OCI-LY1 (cell line): Measurements from ENCODE around the gene ACCS.

Experiments used
- H2AFZ ChIP-seq: fragments of 200-600 bp; sonication (generic), shearing (Covaris generic); 2 replicates; pipeline ENCODE4 v1.6.0; 2014; ENCODE audit warnings: antibody characterized with exemption, mild to moderate bottlenecking, low read length
- H3F3A ChIP-seq: fragments of 200-600 bp; sonication (generic), shearing (Covaris generic); 2 replicates; pipeline ENCODE4 v1.6.0; 2014; ENCODE audit warnings: mild to moderate bottlenecking, antibody characterized with exemption, low read length, moderate library complexity; ENCODE audit not compliant: insufficient read depth
- H3K27ac ChIP-seq: fragments of 200-600 bp; sonication (generic); 2 replicates; pipeline ENCODE4 v1.5.1; 2014; ENCODE audit warnings: low read length, mixed run types, mild to moderate bottlenecking, low read depth; ENCODE audit not compliant: poor library complexity, severe bottlenecking
- H3K27me3 ChIP-seq: fragments of 200-600 bp; sonication (generic); 2 replicates; pipeline ENCODE4 v1.6.0; 2014; ENCODE audit warnings: antibody characterized with exemption, mild to moderate bottlenecking, low read length, moderate library complexity; ENCODE audit not compliant: insufficient read depth
- H3K36me3 ChIP-seq: fragments of 200-600 bp; sonication (generic); 2 replicates; pipeline ENCODE4 v1.6.1; 2014; ENCODE audit warnings: mild to moderate bottlenecking, antibody characterized with exemption, low read length, moderate library complexity, mixed read lengths; ENCODE audit not compliant: insufficient read depth
- H3K4me1 ChIP-seq: fragments of 200-600 bp; sonication (generic); 2 replicates; pipeline ENCODE4 v1.5.1; 2014; ENCODE audit warnings: mild to moderate bottlenecking, low read length, moderate library complexity; ENCODE audit not compliant: insufficient read depth, severe bottlenecking
- H3K4me2 ChIP-seq: fragments of 200-600 bp; sonication (generic), shearing (Covaris generic); 2 replicates; pipeline ENCODE4 v1.6.1; 2014; ENCODE audit warnings: low read length
- H3K4me3 ChIP-seq: fragments of 200-600 bp; sonication (generic); 2 replicates; pipeline ENCODE4 v1.5.1; 2014; ENCODE audit warnings: low read length, low read depth, mild to moderate bottlenecking, mixed read lengths; ENCODE audit not compliant: poor library complexity, severe bottlenecking
- H3K79me2 ChIP-seq: fragments of 200-600 bp; shearing (Covaris generic); 2 replicates; pipeline ENCODE4 v1.6.1; 2016; ENCODE audit warnings: mixed run types, low read length, mixed read lengths; ENCODE audit not compliant: insufficient read depth
- H3K9ac ChIP-seq: fragments of 200-600 bp; sonication (generic), shearing (Covaris generic); 2 replicates; pipeline ENCODE4 v1.6.1; 2014; ENCODE audit warnings: mild to moderate bottlenecking, low read length, mixed read lengths
- H3K9me2 ChIP-seq: fragments of 200-600 bp; sonication (generic), shearing (Covaris generic); 2 replicates; pipeline ENCODE4 v1.6.1; 2014; ENCODE audit warnings: low read depth, mild to moderate bottlenecking, low read length, mixed read lengths
- H3K9me3 ChIP-seq: fragments of 200-600 bp; shearing (Covaris generic); 2 replicates; pipeline ENCODE4 v1.6.1; 2014; ENCODE audit warnings: low read length, mixed read lengths
- H4K20me1 ChIP-seq: fragments of 200-600 bp; sonication (generic), shearing (Covaris generic); 2 replicates; pipeline ENCODE4 v1.6.0; 2016; ENCODE audit warnings: mild to moderate bottlenecking, low read length; ENCODE audit not compliant: insufficient read depth
- EZH2 ChIP-seq: fragments of 200-600 bp; sonication (generic), shearing (Covaris generic); IDR thresholded peaks from 2 replicates; pipeline ENCODE4 v1.8.0; 2017; ENCODE audit warnings: borderline replicate concordance, mixed run types, mild to moderate bottlenecking, antibody characterized with exemption, low read length, moderate library complexity, mixed read lengths
- TF ChIP-seq, protein P1 (sequence below): fragments of 200-600 bp; sonication (generic), shearing (Covaris generic); IDR thresholded peaks from 2 replicates; pipeline ENCODE4 v1.5.1; 2017; ENCODE audit warnings: mild to moderate bottlenecking, antibody characterized with exemption, low read length, moderate library complexity, mixed read lengths

The ACCS gene

DNA sequence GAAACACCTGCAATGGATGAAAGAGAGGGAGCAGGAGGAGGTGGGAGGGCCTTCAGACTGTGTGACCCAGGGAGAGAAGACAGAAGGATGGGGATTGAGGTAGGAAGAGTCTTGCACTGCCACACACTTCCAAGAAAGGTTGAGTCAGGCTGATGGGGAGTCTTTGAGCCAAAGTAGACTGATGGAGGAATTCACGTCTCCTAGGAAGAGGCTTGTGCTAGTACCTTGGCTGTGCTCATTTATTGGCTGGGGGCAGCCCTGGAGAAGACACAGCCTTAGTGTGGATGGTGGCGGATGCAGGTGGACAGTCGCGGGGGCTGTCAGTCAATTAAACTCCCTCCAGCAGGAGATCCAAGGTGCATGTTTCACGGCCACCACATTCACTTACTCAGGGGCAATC is 34.5 kb upstream of the ACCS start:
- no peaks in the 10 kb centered on the region for H3K79me2 ChIP-seq
- no peak overlapping the region for H2AFZ ChIP-seq
- no peaks in the 10 kb centered on the region for H3K36me3 ChIP-seq
- no peaks in the 10 kb centered on the region for H3F3A ChIP-seq
- H3K27me3 ChIP-seq = peaks cover 4% of the 10 kb centered on the region; the same call in 1 of the 2 replicates
- no peaks in the 10 kb centered on the region for H3K9me3 ChIP-seq
- no peak overlapping the region for H3K4me3 ChIP-seq
- H3K9me2 ChIP-seq = no peaks in the 10 kb centered on the region
- no peaks in the 10 kb centered on the region for H3K4me1 ChIP-seq
- no peak overlapping the region for H3K9ac ChIP-seq
- no peak for TF ChIP-seq EZH2
- TF ChIP-seq, protein P1, sequence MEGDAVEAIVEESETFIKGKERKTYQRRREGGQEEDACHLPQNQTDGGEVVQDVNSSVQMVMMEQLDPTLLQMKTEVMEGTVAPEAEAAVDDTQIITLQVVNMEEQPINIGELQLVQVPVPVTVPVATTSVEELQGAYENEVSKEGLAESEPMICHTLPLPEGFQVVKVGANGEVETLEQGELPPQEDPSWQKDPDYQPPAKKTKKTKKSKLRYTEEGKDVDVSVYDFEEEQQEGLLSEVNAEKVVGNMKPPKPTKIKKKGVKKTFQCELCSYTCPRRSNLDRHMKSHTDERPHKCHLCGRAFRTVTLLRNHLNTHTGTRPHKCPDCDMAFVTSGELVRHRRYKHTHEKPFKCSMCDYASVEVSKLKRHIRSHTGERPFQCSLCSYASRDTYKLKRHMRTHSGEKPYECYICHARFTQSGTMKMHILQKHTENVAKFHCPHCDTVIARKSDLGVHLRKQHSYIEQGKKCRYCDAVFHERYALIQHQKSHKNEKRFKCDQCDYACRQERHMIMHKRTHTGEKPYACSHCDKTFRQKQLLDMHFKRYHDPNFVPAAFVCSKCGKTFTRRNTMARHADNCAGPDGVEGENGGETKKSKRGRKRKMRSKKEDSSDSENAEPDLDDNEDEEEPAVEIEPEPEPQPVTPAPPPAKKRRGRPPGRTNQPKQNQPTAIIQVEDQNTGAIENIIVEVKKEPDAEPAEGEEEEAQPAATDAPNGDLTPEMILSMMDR = no peak
- H3K27ac ChIP-seq = no peak overlapping the region
- H4K20me1 ChIP-seq = no peaks in the 10 kb centered on the region
- no peak overlapping the region for H3K4me2 ChIP-seq

DNA sequence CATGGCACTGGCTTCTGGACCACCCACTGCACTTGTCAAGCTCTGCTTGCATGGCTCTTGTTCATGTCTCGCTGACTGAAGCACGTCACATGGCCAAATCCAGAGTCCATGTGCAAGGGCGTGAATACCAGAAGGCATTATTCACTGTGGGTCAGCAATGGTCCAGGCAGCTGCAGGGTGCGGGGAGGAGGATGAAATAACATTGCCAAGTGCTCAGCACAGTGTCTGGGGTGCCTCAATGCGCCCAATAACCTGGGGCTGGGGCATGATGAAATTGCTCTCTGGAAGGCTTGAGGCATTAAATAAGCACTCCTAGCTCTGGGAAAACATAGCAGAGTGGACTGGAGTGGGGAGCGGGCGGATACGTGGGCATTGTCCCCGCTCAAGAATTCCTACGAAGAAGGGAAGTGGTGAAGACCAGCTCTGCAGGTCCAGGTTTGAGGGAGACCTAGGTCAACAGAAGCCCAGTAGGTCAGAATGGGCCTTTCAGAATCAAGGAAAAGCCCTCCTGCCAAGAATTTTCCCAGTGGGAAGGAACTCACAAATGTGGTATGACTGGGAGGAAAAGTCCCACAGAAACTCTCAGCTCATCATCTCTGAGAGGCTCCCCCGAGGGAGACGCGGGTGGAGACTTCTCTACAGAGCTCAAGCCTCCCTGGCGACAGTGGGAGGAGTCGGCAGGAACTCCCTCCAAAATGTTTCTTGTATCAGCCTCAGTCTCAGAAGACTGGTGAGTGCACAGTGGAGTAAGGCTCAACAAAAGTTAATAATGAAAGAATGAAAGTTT is 33.6 kb upstream of the ACCS start:
- Histone ChIP-seq H3K4me3 (no peak overlapping the region), H3K4me1 (no peaks in the 10 kb centered on the region), H3F3A (no peaks in the 10 kb centered on the region), H3K9ac (no peak overlapping the region), H3K27ac (no peak overlapping the region), H3K79me2 (no peaks in the 10 kb centered on the region), H3K27me3 (peaks cover 4% of the 10 kb centered on the region; the same call in 1 of the 2 replicates), H4K20me1 (no peaks in the 10 kb centered on the region), H3K9me2 (no peaks in the 10 kb centered on the region), H3K4me2 (no peak overlapping the region), H3K36me3 (no peaks in the 10 kb centered on the region), H3K9me3 (no peaks in the 10 kb centered on the region), H2AFZ (no peak overlapping the region)
- TF ChIP-seq EZH2 = no peak
- TF ChIP-seq, protein P1 = no peak

DNA sequence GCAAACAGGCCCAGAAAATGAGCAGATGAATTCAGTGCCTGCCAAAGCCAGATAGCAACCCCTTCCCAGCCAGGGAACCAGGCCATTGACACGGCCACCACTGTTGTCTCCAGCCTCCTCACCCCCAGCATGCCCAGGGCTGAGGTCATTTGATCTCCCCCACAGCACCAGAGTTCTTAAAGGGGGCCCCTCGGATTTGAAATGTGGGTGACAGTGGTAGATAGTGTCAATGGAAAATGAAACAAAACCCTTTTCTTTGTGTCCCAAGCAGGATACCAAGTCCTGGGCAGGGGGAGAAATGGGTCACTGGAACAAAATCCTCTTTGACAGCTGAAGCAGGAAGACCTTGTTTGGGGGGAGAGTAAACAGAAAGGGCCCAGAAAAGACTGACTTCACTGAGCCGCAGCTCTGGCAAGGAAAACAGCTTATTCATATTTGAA is 32.6 kb upstream of the ACCS start:
- Histone ChIP-seq H3F3A (no peaks in the 10 kb centered on the region), H3K79me2 (no peaks in the 10 kb centered on the region), H3K27me3 (peaks cover 4% of the 10 kb centered on the region; the same call in 1 of the 2 replicates), H3K4me2 (no peak overlapping the region), H3K9me2 (no peaks in the 10 kb centered on the region), H4K20me1 (no peaks in the 10 kb centered on the region), H2AFZ (no peak overlapping the region), H3K27ac (no peak overlapping the region), H3K4me1 (no peaks in the 10 kb centered on the region), H3K4me3 (no peak overlapping the region), H3K9me3 (no peaks in the 10 kb centered on the region), H3K36me3 (no peaks in the 10 kb centered on the region), H3K9ac (no peak overlapping the region)
- TF ChIP-seq EZH2 = no peak
- TF ChIP-seq, protein P1 = no peak
